ENCODE measurements around the gene SCEL.
"Not testable (repeated sequence)": the region's sequence is repeated elsewhere in the genome, so short reads cannot be mapped to it uniquely, and the experiment has no call there.

The SCEL gene

DNA sequence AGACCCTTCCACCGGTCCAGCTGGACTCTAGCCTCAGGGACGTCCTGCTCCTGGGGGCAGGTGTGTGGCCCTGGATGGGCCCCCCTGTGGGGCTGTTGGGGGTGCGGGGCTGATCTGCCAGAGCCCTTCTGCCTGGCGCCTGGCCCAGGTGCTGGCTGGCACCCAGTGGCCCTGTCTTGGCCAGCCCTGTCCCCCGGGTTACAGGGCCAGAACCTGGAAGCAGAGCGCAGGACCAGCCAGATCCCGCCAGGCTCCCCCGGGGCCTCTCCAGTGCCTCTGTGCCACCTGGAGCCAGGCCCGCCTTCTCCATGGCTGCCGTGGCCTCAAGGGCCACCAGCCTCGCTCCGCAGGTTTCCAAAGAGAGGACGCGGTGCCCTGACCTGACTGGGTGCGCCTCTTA is 127.3 kb downstream of the SCEL start:
- DNase-seq (ENCODE audit: low spot score): not testable (repeated sequence)

DNA sequence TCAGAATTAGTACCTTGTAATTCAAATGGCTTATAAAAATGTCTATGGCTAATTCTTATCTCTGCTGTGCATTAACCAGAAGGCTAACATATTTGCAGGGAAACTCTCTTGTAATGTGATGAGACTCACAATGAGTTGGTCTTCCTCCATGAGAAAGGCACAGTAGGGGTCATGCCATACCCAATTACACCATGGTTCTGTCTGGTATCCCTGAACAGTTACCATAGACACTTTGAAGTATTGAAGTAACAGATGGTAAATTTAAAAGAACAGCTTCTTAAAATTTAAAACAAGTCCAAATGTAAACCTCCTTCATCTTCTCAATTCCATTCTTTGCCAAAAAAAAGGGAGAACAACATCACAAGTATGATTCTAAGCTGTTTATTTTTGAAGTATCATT is 139.3 kb downstream of the SCEL start:
- no peak for DNase-seq (ENCODE audit: low spot score)

DNA sequence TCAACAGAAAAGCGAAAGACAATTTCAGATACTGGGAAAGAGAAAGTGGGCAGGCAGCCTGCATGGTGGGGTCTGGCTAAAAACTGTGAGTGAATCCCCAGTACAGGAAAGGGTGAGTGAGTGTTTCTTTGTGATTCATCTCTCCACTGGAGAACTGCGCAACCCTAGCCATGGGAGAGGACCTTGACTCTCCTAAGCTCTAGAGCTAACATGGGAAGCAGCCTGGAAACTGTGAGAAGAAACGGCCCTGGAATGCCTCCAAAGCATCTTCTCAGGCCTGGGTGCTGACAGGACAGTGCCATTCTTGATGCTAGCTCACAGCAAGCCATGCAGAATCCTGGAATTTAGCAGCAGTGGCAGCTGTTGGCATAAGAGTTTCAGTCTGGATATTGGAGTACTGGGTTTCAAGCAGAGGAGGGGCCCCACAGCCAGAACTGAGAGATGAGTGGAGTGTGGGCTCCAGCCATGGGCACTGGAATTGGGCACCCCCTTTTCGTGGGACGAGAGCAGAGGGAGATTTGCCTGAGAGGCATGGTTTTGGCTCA is 143.3 kb downstream of the SCEL start:
- DNase-seq (ENCODE audit: low spot score): no peak

DNA sequence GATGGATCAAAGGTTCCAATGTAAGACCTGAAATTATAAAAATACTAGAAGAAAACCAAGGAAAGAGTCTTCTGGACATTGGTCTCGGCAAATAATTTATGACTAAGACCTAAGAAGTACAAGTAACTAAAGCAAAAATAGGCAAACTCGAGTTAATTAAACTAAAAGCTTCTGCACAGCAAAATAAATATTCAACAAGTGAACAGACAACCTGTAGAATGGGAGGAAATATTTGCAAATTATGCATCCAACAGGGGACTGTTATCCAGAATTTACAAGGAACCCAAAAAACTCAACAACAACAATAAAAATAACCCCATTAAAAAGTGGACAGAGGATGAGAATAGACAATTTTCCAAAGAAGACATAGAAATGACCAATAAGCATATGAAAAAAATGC is 152.3 kb downstream of the SCEL start:
- no peak for DNase-seq (ENCODE audit: low spot score)

DNA sequence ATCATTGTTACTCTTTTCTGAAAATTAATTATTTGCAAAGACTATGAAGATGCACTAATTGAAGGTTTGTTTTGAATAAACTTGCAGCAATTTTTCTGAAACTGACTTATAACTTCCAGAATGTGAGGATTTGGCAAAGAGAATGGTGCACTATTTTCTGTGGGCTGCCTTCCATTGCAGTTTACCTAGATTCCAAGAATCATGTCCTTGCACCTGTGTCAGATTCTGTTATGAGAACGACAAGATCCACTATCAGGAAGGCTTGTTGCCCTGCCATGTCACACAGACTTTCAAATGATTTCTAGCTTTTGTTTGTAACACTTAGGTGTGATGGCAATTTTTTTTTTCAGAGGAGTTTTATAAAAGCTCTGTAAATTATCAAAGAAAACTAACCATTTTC is 156.4 kb downstream of the SCEL start:
- DNase-seq (ENCODE audit: low spot score): no peak

- no peak for DNase-seq (ENCODE audit: low spot score)
Measured at GRCh38 chr13:77692746-77693448, 157.4 kb downstream of the SCEL start.

- DNase-seq (ENCODE audit: low spot score): no peak
Measured at GRCh38 chr13:77693449-77693940, 158.0 kb downstream of the SCEL start.

Measured in LoVo (cell line).